GM20431 (cell line): Measurements from ENCODE around the gene OGFR.

Experiments used
- in situ Hi-C: fragments of 300-500 bp; cut with MseI, MboI; formaldehyde crosslinking; loops from one replicate; pipeline ENCODE4 v1.15.0; 2020; ENCODE audit warnings: low sequenced_read_pairs; ENCODE audit not compliant: unreplicated experiment

OGFR gene, protein sequence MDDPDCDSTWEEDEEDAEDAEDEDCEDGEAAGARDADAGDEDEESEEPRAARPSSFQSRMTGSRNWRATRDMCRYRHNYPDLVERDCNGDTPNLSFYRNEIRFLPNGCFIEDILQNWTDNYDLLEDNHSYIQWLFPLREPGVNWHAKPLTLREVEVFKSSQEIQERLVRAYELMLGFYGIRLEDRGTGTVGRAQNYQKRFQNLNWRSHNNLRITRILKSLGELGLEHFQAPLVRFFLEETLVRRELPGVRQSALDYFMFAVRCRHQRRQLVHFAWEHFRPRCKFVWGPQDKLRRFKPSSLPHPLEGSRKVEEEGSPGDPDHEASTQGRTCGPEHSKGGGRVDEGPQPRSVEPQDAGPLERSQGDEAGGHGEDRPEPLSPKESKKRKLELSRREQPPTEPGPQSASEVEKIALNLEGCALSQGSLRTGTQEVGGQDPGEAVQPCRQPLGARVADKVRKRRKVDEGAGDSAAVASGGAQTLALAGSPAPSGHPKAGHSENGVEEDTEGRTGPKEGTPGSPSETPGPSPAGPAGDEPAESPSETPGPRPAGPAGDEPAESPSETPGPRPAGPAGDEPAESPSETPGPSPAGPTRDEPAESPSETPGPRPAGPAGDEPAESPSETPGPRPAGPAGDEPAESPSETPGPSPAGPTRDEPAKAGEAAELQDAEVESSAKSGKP

DNA sequence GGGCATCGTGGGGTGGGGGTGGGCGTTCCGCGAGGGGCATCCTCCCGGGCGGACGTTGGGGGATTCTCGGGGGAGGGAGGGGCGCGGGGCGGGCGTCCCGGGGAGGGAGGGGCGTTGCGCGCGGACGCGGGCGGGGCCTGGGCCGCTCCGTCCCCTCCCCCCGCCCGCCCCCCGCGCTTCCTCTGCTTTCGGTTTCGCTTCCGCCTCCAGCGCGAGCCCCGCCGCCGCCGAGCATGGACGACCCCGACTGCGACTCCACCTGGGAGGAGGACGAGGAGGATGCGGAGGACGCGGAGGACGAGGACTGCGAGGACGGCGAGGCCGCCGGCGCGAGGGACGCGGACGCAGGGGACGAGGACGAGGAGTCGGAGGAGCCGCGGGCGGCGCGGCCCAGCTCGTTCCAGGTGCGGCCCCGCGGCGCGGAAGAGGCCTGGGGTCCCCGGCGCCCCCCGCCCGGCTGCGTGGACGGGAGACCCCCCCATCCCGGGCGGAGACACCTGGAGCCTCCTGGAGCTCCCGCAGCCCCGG lies at the start of gene OGFR:
OGFR (plus strand) TSS at position 209 of the 528 bp plus-strand sequence; CDS start at position 234, 25 bp downstream.
- in situ Hi-C loops, result no loop called here

DNA sequence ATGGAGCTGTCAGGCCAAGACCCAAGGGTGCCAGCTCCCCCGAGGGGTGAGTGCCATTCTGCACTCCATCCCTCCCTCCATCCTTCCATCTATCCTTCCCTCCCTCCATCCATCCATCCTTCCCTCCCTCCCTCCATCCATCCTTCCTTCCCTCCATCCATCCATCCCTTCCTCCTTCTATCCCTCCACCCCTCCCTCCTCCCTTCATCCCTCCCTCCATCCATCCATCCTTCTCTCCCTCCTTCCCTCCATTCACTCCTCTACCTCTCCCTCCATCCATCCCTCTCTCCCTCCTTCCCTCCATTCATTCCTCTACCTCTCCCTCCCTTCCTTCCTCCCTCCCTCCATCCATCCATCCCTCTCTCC lies 49.7 kb upstream of the OGFR start:
- in situ Hi-C loops, result no loop called here

DNA sequence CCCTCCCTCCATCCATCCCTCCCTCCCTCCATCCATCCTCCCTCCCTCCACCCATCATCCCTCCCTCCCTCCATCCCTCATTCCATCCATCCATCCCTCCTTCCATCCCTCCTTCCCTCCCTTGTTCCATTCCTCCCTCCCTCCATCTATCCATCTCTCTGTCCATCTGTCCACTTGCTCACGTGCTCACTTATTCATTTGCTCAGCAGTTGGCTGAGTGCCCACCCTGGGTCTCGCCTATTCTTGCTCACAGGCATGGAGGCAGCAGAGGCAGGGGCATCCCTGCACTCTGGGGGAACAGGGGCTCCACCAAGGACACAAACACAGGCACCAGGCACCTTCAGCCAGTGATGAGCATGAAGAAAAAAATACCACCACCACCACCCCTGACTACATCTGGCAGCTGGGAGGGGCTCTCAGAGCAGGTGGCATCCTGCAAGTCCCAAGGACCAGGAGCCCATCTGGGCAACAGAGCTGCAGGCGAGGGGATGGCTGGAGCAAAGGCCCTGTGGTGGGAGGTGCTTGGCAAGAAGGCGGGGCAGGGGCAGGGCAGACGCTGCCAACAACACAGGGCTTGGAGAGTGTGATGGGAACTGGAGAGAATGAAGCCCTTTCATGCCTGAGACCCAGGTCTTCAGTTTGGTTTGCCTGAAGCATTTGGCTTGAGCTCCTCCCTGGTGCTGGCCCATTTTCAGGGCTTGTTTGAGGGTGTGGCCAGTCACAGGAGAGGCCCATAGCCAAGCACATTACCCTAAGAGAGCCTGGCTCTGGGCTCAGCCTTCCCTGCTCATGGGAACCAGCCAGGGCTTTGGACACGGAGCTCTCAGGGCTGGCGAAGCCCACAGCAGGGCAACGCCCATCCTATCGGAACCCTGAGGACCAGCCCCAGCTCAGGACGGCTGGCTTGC lies 48.6 kb upstream of the OGFR start:
- in situ Hi-C loops, result no loop called here

DNA sequence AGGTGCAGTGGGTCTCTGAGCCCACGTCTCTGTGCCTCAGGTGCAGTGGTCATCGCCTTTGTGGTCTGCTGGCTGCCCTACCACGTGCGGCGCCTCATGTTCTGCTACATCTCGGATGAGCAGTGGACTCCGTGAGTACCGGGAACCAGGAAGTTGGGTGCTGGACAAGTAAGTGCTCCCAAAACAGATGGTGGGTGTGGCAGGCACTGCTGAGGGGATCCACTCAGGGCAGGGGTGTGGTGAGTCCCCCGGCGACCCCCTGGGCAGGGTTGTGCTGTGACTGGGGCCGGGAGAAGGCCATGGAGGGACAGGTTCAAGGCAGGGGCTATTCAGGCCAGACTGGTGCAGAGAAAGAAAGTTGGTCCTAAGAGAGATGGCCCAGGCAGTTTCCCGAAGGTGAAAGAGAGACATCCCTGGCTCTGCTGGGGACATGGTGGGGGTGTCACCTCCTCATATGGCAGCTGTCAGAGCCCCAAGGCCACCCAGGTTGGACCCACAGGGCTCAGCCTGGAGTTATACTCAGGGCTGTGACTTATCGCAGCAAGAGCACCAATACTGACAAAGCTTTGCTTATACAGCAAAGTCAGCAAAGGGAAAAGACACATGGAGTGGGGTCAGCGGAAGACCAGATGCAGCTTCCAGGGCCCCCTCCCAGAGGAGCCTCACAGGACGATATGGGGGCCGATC lies 46.3 kb upstream of the OGFR start:
- in situ Hi-C loops, result no loop called here

DNA sequence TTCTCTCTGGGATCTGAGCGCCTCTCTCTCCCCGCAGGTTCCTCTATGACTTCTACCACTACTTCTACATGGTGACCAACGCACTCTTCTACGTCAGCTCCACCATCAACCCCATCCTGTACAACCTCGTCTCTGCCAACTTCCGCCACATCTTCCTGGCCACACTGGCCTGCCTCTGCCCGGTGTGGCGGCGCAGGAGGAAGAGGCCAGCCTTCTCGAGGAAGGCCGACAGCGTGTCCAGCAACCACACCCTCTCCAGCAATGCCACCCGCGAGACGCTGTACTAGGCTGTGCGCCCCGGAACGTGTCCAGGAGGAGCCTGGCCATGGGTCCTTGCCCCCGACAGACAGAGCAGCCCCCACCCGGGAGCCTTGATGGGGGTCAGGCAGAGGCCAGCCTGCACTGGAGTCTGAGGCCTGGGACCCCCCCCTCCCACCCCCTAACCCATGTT lies 44.6 kb upstream of the OGFR start:
- in situ Hi-C loops, result no loop called here

DNA sequence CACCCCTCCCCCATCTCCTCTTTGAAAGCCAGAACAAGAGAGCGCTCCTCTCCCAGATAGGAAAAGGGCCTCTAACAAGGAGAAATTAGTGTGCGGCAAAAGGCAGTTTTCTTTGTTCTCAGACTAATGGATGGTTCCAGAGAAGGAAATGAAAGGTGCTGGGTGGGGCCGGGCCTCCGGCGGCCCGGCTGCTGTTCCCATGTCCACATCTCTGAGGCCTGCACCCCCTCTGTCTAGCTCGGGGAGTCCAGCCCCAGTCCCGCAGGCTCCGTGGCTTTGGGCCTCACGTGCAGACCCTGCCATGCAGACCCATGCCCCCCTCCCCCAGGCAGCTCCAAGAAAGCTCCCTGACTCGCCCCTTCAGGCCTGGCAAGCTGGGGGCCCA lies 44.2 kb upstream of the OGFR start:
- in situ Hi-C loops, result no loop called here

DNA sequence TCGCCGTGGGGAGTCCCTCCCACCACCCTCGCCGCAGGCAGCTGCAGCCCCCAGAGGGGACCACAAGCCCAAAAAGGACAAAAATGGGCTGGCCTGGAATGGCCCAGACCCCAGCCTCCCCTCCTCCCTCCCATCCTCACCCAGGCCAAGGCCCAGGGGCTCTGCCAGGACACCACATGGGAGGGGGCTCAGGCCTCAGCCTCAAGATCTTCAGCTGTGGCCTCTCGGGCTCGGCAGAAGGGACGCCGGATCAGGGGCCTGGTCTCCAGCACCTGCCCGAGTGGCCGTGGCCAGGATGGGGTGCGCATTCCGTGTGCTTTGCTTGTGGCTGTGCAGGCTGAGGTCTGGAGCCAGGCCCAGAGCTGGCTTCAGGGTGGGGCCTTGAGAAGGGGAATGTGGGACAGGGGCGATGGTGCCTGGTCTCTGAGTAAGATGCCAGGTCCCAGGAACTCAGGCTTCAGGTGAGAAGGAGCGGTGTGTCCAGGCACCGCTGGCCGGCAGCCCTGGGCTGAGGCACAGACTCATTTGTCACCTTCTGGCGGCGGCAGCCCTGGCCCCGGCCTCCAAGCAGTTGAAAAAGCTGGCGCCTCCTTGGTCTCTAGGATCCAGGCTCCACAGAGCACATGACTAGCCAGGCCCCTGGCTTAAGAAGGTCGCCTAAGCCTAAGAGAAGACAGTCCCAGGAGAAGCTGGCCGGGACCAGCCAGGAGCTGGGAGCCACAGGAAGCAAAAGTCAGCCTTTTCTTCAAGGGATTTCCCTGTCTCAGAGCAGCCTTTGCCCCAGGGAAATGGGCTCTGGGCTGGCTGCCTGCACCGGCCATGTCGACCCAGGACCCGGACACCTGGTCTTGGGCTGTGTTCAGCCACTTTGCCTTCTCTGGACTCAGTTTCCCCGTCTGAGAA lies 43.5 kb upstream of the OGFR start:
- in situ Hi-C loops, result no loop called here

DNA sequence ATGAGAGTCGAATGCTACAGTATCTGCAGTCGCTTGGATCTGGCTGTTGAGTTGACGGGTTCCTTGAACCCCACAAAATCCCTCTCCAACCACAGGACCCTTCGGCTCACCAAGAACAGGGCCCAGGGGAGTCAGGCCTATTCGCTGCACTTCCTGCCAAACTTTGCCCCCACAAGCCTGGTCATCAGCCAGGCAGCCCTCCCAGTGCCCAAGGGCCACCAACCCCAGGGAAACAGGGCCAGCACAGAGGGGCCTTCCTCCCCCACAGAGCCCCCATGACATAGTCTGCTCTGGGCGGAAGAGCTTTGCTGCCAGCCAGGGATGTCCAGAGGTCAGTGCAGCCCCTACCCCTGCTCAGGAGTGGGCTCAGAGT lies 42.9 kb upstream of the OGFR start:
- in situ Hi-C loops, result no loop called here

DNA sequence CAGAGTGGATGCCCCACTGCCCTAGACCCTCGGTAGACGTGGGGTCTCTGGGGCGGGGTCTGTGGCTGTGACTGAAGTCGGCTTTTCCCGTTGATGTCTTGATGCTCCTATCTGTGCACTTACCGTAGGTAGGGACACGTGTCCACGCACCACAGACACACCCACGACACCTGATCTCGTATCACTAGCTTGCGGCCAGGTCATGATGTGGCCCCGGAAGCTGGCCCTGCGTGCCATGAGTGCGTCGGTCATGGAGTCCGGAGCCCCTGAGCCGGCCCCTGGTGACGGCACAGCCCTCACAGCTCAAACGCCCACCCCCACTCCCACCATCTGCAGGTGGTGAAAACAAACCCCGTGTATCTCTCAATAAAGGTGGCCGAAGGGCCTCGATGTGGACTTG lies 42.3 kb upstream of the OGFR start:
- in situ Hi-C loops, result no loop called here

DNA sequence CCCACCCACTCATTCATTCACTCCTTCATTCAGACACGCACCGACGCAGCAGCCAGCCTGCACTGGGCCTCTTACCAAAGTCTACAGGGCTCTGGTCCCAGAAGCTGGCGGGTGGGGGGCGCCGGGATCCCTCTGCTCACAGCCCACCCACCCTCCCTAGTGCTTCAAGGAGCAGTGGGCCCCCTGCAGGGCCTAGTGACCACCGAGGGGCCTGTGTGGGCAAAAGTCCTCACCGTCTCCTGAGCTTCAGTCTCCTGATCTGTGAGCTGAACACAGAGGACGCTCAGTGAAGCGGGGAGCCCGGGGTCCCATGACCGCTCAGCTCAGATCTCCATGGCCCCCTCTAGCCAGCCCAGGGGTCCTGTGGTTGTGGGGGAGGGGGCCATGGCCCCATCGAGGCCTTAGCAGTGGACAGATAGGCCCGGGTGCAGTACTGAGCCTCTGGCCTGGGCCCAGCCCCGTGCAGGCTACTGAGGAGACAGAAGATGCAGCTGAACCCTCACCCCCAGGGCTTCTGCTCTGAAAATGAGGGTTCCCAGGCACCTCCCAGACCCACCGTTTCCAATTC lies 41.8 kb upstream of the OGFR start:
- in situ Hi-C loops, result no loop called here

DNA sequence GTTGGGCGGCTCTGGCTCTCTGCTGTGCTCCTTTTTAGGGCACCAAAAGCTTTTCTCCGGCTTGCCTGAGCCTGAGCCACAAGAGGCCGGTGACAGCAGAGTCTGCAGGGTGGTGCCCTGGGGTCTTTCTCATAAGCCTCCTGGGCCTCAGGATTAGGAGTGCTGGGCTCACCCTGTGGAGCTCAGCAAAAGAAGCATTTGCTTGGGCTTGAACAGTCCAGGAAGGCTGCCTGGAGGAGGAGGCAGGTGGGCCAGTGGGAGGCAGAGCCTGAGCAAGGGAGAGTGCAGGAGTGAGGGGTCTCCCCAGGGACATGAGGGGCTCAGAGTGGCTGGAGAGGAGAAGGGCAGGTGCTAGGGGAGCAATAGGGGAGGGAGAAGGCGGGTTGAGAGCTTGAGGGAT lies 41.2 kb upstream of the OGFR start:
- in situ Hi-C loops, result no loop called here

DNA sequence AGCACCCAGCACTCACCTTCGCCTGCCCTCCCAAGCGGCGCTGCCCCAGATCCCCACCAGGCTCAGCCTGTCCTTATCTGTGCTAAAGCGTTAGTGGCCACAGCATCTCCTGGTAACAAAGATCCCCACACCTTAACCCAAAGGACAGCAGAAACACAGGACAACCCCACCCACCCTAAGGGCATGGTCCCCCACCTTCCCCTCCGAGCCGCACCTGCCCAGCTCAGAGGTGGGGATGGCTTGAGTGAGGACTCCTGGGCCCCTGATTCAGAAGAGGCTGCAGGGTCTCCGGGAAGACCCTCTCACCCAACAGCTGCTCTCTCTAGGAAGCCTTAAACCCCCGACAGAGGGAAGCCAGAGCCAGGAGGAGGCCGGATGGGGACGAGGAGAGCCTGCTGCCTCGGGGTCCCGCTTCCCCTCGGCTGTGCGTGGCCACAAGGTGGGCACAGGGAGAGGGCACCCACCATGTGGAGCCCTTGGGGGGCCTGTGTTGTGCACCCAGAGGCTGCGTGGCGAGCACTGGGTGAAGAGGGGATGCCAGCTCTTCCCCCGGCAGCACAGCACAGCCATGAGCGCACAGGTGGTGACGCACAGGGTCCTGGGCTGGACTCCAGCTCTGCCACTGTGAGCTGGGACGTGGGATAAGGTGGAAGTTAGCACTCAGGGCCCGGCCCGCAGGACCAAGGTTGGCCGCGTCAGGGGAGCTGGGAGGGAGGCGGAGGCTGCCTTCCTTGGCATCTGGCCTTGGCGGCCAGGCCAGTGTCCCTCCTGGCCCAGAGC lies 40.3 kb upstream of the OGFR start:
- in situ Hi-C loops, result no loop called here

DNA sequence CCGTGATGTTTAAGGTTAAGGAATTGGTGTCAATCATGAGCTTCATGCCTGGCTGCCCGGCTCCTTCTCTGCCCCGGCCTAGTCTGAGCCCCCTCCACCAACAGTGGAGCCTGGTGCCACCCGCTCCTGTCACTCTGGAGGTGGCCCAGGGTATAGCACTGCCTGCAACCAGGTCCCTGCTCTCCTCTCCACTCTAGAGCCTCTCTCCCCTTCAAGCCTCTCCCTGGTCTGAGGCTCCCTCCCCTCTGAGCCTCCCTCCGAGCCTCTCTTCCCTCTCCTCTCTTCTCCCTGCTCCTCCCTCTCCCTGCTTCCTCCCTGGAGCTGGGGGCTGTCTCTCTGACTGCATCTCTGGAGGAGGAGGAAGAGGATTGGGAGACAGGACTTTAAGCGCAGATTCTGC lies 39.6 kb upstream of the OGFR start:
- in situ Hi-C loops, result no loop called here

DNA sequence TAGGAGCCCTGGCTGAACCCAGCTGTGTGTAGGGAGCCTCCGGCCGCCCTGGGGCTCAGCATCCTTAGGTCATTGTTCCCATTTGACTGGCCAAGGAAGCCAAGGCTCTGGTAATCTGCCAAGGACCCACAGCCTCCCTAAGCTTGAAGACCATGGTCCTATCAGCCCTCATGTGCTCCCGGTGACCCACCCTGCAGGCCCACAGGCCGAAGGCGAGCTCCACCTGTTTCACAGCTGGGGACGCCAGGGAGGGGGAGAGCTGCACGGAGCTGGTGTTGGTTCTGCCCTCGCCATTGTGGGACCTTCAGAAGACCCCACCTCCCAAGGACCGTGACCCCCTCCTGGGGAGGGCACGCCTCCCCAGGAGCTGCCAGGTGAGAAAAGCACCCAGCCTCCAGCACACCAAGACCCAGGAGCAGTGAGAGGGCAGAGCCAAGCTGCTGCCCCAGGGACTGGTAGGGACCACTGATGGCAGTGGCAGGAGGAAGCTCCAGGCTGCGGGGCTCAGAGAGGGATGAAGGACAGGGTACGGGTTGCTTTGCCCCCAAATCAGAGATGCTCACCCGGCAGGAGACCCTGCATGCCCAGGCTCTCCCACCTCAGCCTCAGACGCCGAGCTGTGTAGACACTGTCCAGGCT lies 39.1 kb upstream of the OGFR start:
- in situ Hi-C loops, result no loop called here

DNA sequence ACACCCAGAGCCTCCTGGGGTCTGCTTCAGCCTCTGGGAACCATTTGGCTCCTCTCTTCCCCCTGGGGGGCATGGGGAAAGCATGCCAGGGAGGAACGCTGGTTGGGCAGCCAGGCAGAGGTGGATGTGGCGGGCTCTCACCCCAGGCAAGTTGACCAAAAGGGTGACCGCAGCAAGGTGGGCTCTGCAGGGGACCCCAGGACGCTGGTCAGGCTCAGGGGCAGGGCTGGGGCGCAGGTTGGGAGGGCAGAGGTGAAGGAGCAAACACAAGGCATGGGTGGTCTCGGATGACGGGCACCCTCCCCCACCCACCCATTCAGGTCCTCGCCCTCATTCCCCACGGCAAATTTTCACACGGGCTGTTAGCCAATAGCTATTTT lies 38.6 kb upstream of the OGFR start:
- in situ Hi-C loops, result no loop called here

DNA sequence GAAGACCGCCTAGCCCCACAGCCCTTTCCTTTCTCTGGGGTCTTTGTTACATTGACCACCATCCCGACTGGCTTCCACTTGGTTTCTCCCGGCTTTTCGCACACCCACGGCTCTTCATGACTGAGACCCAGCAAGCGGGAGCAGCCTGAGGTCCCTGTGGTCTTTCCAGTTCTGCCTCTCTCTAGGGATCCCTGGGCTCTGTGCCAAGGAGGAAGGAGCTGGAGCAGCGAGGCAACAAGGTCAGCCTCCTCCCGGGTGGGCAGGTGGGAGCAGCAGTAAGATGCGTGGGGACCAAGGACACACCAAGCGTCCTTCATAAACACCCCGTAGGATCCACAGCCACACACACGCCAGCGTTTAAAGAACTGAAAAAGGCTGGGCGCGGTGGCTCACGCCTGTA lies 37.9 kb upstream of the OGFR start:
- in situ Hi-C loops, result no loop called here

DNA sequence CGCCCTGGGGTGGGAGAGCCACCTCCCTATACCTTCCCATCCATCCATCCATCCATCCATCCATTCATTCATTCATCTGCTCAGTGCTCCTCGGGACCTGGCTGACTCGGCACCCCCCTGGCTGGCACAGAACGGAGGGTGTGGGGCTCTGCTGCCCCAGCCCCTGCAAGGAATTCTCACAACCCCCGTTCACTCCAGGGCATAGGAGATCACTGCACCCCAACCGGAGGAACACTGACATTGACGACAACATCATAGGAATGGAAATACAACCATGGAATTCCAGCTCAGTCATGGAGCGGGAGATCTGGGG lies 36.4 kb upstream of the OGFR start:
- in situ Hi-C loops, result no loop called here
